Fibroblast of the aortic adventitia (primary cell): ENCODE measurements around the gene STING1. TPM values are rescaled to one million over a fixed set of nuclear protein-coding genes. Genes with fewer than 3 reads are reported as not detected.
A peak's percentile ranks its signal among the peaks of the same experiment; 100 is the strongest.
"Not testable (repeated sequence)": the region's sequence is repeated elsewhere in the genome, so short reads cannot be mapped to it uniquely, and the experiment has no call there.

Source experiments
- DNase-seq: peaks from one replicate; pipeline ENCODE4 v3.0.0-alpha.2; 2010; ENCODE audit warnings: low read depth
- H3K4me3 ChIP-seq: 2 replicates; pipeline ENCODE4 v1.5.1; 2011; ENCODE audit warnings: low read depth, mild to moderate bottlenecking, control low read depth, low read length, moderate library complexity
- CTCF ChIP-seq: IDR thresholded peaks from 2 replicates; pipeline ENCODE4 v1.5.1; 2011; ENCODE audit warnings: mild to moderate bottlenecking, low read length, control low read depth, inconsistent platforms; ENCODE audit not compliant: insufficient read depth
- total RNA-seq: library from RNA; depleted of rRNA; stranded (reverse); fragments of >200 nt; gene quantifications from 2 replicates; pipeline ENCODE4 v1.2.3, GENCODE V29; 2012; ENCODE audit warnings: low replicate concordance

STING1 gene
- total RNA-seq, 1 donor = 42.1 TPM

- no peak for DNase-seq
- no peak overlapping the region for H3K4me3 ChIP-seq
- TF ChIP-seq CTCF = no peak
These were observed 41.9 kb upstream of the STING1 start for GRCh38 chr5:139524446-139524845.

- TF ChIP-seq CTCF = no peak
These were observed 41.3 kb upstream of the STING1 start for GRCh38 chr5:139523635-139524445.

GRCh38 chr5:139517683-139518564 is 35.4 kb upstream of the STING1 start:
- peak overlapping the region; percentile 74 for H3K4me3 ChIP-seq
- peak; percentile 85 for TF ChIP-seq CTCF
- peak; percentile 82 for DNase-seq

More at GRCh38 chr5:139523635-139524445, 41.3 kb upstream of the STING1 start:
- no peak for DNase-seq
- H3K4me3 ChIP-seq = no peak overlapping the region

GRCh38 chr5:139514486-139514856 is 31.9 kb upstream of the STING1 start:
- no peak overlapping the region for H3K4me3 ChIP-seq
- DNase-seq = no peak
- TF ChIP-seq CTCF = no peak

GRCh38 chr5:139513852-139514485 is 31.4 kb upstream of the STING1 start:
- DNase-seq = no peak
- no peak for TF ChIP-seq CTCF
- H3K4me3 ChIP-seq = no peak overlapping the region

- H3K4me3 ChIP-seq = not testable (repeated sequence)
- peak; percentile 71 for DNase-seq
- TF ChIP-seq CTCF = peak; percentile 58
These were observed 30.9 kb upstream of the STING1 start for GRCh38 chr5:139513434-139513833.
